Kidney (tissue), 14 donors: ENCODE data around the gene DST. TPM values are rescaled to one million over a fixed set of nuclear protein-coding genes. Genes with fewer than 3 reads are reported as not detected.

ENCODE experiments used
- DNase-seq, 5 donors: peaks; one replicate each; pipeline ENCODE4 v3.0.0-alpha.2; 2013 to 2020
- FAIRE-seq: peaks from 2 replicates; lab custom pipeline; 2012; peaks lifted over from hg19 to GRCh38; lab: Jason Lieb, UNC
- H3K27ac ChIP-seq, 2 donors: one replicate each; pipeline ENCODE4 v1.7.0; 2013; ENCODE audit warnings: low read depth in 2 of 2, low read length in 2 of 2, inconsistent platforms in 1 of 2
- H3K27me3 ChIP-seq: one replicate; pipeline ENCODE4 v1.7.1; 2013; ENCODE audit warnings: low read length, inconsistent platforms; ENCODE audit not compliant: control insufficient read depth, insufficient read depth
- H3K36me3 ChIP-seq, 3 donors: one replicate each; pipeline versions ENCODE4 v1.7.0 to v1.7.1; 2013; ENCODE audit warnings: low read length in 3 of 3, control low read depth in 1 of 3, inconsistent platforms in 1 of 3; ENCODE audit not compliant: insufficient read depth in 3 of 3, control insufficient read depth in 2 of 3
- H3K4me1 ChIP-seq, 3 donors: one replicate each; pipeline versions ENCODE4 v1.7.0 to v1.7.1; 2013; ENCODE audit warnings: low read length in 3 of 3, inconsistent platforms in 1 of 3, low read depth in 1 of 3; ENCODE audit not compliant: control insufficient read depth in 2 of 3, insufficient read depth in 2 of 3
- H3K4me3 ChIP-seq, 3 donors: one replicate each; pipeline versions ENCODE4 v1.7.0 to v1.8.1; 2013; ENCODE audit warnings: low read length in 3 of 3, control low read depth in 1 of 3, inconsistent platforms in 1 of 3
- H3K9ac ChIP-seq, 3 donors: one replicate each; pipeline versions ENCODE4 v1.7.0 to v1.7.1; 2013; ENCODE audit warnings: low read length in 3 of 3, control low read depth in 1 of 3, inconsistent platforms in 1 of 3
- H3K9me3 ChIP-seq, 3 donors: one replicate each; pipeline versions ENCODE4 v1.7.0 to v1.7.1; 2013; ENCODE audit warnings: low read length in 3 of 3, control low read depth in 1 of 3, inconsistent platforms in 1 of 3; ENCODE audit not compliant: control insufficient read depth in 2 of 3, insufficient read depth in 1 of 3
- CTCF ChIP-seq: IDR thresholded peaks from 3 replicates; pipeline ENCODE4 v1.5.1; 2012; ENCODE audit warnings: mild to moderate bottlenecking, moderate library complexity, borderline replicate concordance; ENCODE audit not compliant: insufficient read depth; ENCODE audit errors: extremely low read depth
- intact Hi-C: fragments of 100-400 bp; cut with DNase I; formaldehyde crosslinking; loops from one replicate; pipeline ENCODE4 v1.11.1; 2022
- polyA plus RNA-seq: library from polyadenylated mRNA; stranded (reverse); fragments of 350-450 nt; fragmentation: Illumina TruSeq; extraction: RNeasy Lipid Tissue Mini Kit (QIAGEN cat#74804); gene quantifications from one replicate; pipeline ENCODE4 v1.2.3, GENCODE V29; 2014; ENCODE audit warnings: low read depth, low replicate concordance; ENCODE audit not compliant: insufficient read depth
- total RNA-seq: library from RNA; stranded (reverse); fragmentation: NEBNext Ultra II Directional; extraction: Animal tissue kit (Norgen Biotek cat#: 25700); gene quantifications from one replicate; pipeline ENCODE4 v1.2.1, GENCODE V29; 2021
- donor health status: control.
- donor health status: control.
- donor health status: control.
- donor health status: control.
- donor health status: control.
- donor health status: DM: yes; HTN: yes; CAD: no.
- donor health status: Normal renal cell carcinoma (clear cell type).

DST gene
- total and polyA plus RNA-seq, 2 donors from 2014 or later: 68.2 to 259 TPM

GRCh38 chr6:56555438-56555872 lies 87.2 kb downstream of the DST start:
- intact Hi-C loops: no loop called here
- no peak for FAIRE-seq

GRCh38 chr6:56552187-56553130 lies 90.2 kb downstream of the DST start:
- Histone ChIP-seq H3K9me3 (no peaks in the 10 kb centered on the region), H3K36me3 (peaks cover 0 to 8% (median 0%) of the 10 kb centered on the region in 3 donors), H3K27me3 (no peaks in the 10 kb centered on the region), H3K4me1 (no peaks in the 10 kb centered on the region), H3K27ac (no peak overlapping the region), H3K4me3 (no peak overlapping the region), H3K9ac (no peak overlapping the region)
- DNase-seq: no peak
- TF ChIP-seq CTCF: no peak
- intact Hi-C loops: no loop called here
- no peak for FAIRE-seq

More at GRCh38 chr6:56555438-56555872, 87.2 kb downstream of the DST start:
- no peak for DNase-seq
- no peak overlapping the region for H3K9ac ChIP-seq
- no peak for TF ChIP-seq CTCF
- no peaks in the 10 kb centered on the region for H3K9me3 ChIP-seq
- H3K36me3 ChIP-seq: peaks cover 0 to 8% (median 0%) of the 10 kb centered on the region in 3 donors
- H3K27ac ChIP-seq: no peak overlapping the region
- no peaks in the 10 kb centered on the region for H3K4me1 ChIP-seq
- no peak overlapping the region for H3K4me3 ChIP-seq
- no peaks in the 10 kb centered on the region for H3K27me3 ChIP-seq

- intact Hi-C loops: no loop called here
- Histone ChIP-seq H3K4me1 (no peaks in the 10 kb centered on the region), H3K4me3 (no peak overlapping the region), H3K27me3 (no peaks in the 10 kb centered on the region), H3K36me3 (peaks cover 0 to 8% (median 0%) of the 10 kb centered on the region in 3 donors), H3K27ac (no peak overlapping the region), H3K9me3 (no peaks in the 10 kb centered on the region), H3K9ac (no peak overlapping the region)
- TF ChIP-seq CTCF: no peak
- DNase-seq (no peak), FAIRE-seq (no peak)
These were observed 91.1 kb downstream of the DST start for GRCh38 chr6:56551409-56552120.
